Lung (tissue), 12 donors: ENCODE data around the gene PAX4. TPM values are rescaled to one million over a fixed set of nuclear protein-coding genes. Genes with fewer than 3 reads are reported as not detected.

Experiments used
- ATAC-seq: fragments of 200-7000 bp; cut with Tn5 transposase; one replicate; pipeline ENCODE4 v1.9.1; 2020; ENCODE audit warnings: moderate number of reproducible peaks; ENCODE audit not compliant: insufficient read depth, low FRiP score
- DNase-seq, 3 donors: peaks; one replicate each; pipeline ENCODE4 v3.0.0-alpha.2; 2013 to 2017
- H3K27ac ChIP-seq, 2 donors: one replicate each; pipeline ENCODE4 v1.5.1; 2013; ENCODE audit warnings: mild to moderate bottlenecking in 2 of 2, moderate library complexity in 2 of 2, control low read depth in 1 of 2, inconsistent platforms in 1 of 2, low read depth in 1 of 2, low read length in 1 of 2
- H3K27me3 ChIP-seq, 3 donors: one replicate each; pipeline ENCODE4 v1.5.1; 2013; ENCODE audit warnings: low read length in 2 of 3; ENCODE audit not compliant: control insufficient read depth in 3 of 3, insufficient read depth in 3 of 3
- H3K36me3 ChIP-seq, 4 donors: one replicate each; pipeline ENCODE4 v1.5.1; 2013; ENCODE audit warnings: low read length in 4 of 4, mild to moderate bottlenecking in 1 of 4, moderate library complexity in 1 of 4; ENCODE audit not compliant: control insufficient read depth in 4 of 4, insufficient read depth in 4 of 4
- H3K4me1 ChIP-seq, 5 donors: one replicate each; pipeline ENCODE4 v1.5.1; 2013; ENCODE audit warnings: low read length in 5 of 5, mild to moderate bottlenecking in 2 of 5, moderate library complexity in 1 of 5; ENCODE audit not compliant: control insufficient read depth in 5 of 5, insufficient read depth in 5 of 5
- H3K4me3 ChIP-seq: one replicate; pipeline ENCODE4 v1.5.1; 2013; ENCODE audit warnings: mild to moderate bottlenecking, control low read depth, moderate library complexity
- H3K9ac ChIP-seq, 2 donors: one replicate each; pipeline ENCODE4 v1.5.1; 2013; ENCODE audit warnings: low read length in 2 of 2, control low read depth in 1 of 2; ENCODE audit not compliant: insufficient read depth in 1 of 2
- H3K9me3 ChIP-seq, 4 donors: one replicate each; pipeline ENCODE4 v1.5.1; 2013; ENCODE audit warnings: low read length in 3 of 4, mild to moderate bottlenecking in 1 of 4, moderate library complexity in 1 of 4; ENCODE audit not compliant: control insufficient read depth in 4 of 4, insufficient read depth in 3 of 4
- WGBS, 2 donors: extraction: QIAGEN DNeasy Blood & Tissue Kit; methylation state at CpG; one replicate each; pipeline ENCODE4 v1.1.7; 2013; 5-methylcytosine and 5-hydroxymethylcytosine counted together
- polyA plus RNA-seq, 2 donors: library from polyadenylated mRNA; stranded (reverse); fragments of 200-250 nt; gene quantifications; one replicate each; pipeline ENCODE4 v1.2.1, GENCODE V29; 2013
- total RNA-seq, 2 donors: library from RNA; depleted of rRNA in 1 of 2; stranded (reverse); fragments of >200 nt in 1 of 2; gene quantifications; one replicate each; pipeline ENCODE4 v1.2.1, GENCODE V29; 2014 to 2021
- TF ChIP-seq, protein P1 (sequence below): IDR thresholded peaks from 2 replicates; pipeline ENCODE4 v1.5.1; 2012; ENCODE audit warnings: mild to moderate bottlenecking; ENCODE audit errors: control extremely low read depth, extremely low read depth
- donor health status: control.
- donor health status: control.
- donor health status: Bipolar disorder and iron deficiency.
- donor health status: healthy.
- donor health status: DM: yes; HTN: yes; CAD: no.

PAX4 gene
- total and polyA plus RNA-seq, 4 donors: not detected

DNA sequence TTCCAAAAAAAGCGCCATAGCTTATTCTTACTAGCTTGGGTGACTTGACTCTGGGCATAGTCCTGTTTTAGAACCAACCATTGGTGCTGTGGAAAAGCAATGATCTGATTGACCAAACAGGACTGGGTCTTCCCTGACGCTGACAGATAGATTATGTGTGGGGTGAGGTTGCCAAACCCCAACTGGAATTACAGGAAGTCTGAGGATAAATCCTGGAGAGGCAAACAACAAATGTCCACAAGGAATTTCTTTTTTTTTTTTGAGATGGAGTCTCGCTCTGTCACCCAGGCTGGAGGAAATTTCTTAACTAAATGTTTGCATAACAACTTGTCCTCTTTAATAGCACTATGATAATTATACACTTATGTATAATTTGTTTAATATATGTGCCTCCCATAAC is 51.7 kb downstream of the PAX4 start:
- DNase-seq: no peak
- H3K9me3 ChIP-seq: no peaks in the 10 kb centered on the region
- no peak overlapping the region for H3K9ac ChIP-seq
- no peak overlapping the region for H3K4me3 ChIP-seq
- H3K4me1 ChIP-seq: no peaks in the 10 kb centered on the region
- 65 to 68% methylated on average over 3 of the region's 3 CpGs for WGBS, 2 donors
- no peak for ATAC-seq
- no peak overlapping the region for H3K27ac ChIP-seq
- no peaks in the 10 kb centered on the region for H3K27me3 ChIP-seq
- no peaks in the 10 kb centered on the region for H3K36me3 ChIP-seq
- TF ChIP-seq, protein P1, sequence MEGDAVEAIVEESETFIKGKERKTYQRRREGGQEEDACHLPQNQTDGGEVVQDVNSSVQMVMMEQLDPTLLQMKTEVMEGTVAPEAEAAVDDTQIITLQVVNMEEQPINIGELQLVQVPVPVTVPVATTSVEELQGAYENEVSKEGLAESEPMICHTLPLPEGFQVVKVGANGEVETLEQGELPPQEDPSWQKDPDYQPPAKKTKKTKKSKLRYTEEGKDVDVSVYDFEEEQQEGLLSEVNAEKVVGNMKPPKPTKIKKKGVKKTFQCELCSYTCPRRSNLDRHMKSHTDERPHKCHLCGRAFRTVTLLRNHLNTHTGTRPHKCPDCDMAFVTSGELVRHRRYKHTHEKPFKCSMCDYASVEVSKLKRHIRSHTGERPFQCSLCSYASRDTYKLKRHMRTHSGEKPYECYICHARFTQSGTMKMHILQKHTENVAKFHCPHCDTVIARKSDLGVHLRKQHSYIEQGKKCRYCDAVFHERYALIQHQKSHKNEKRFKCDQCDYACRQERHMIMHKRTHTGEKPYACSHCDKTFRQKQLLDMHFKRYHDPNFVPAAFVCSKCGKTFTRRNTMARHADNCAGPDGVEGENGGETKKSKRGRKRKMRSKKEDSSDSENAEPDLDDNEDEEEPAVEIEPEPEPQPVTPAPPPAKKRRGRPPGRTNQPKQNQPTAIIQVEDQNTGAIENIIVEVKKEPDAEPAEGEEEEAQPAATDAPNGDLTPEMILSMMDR: no peak

Other genes with a start within 250 kb of the PAX4 start
- gene ZNF800, start 225.4 kb downstream of the PAX4 start, total RNA-seq: 10 to 100 TPM; 32.5 to 34.8 TPM
- 1 to 10 TPM; 7.7 to 8.7 TPM for gene ZNF800, start 225.4 kb downstream of the PAX4 start, polyA plus RNA-seq
- 10 to 100 TPM; 12.4 to 15.8 TPM for gene GCC1, start 32.5 kb downstream of the PAX4 start, total RNA-seq
- 10 to 100 TPM in 1 of 2 donors, 1 to 10 TPM in 1; 3.5 to 11.7 TPM for gene GCC1, start 32.5 kb downstream of the PAX4 start, polyA plus RNA-seq
- gene ARF5, start 29.7 kb downstream of the PAX4 start, total RNA-seq: 100 to 1,000 TPM; 115 to 127 TPM
- 100 to 1,000 TPM; 192 to 239 TPM for gene ARF5, start 29.7 kb downstream of the PAX4 start, polyA plus RNA-seq
- gene FSCN3, start 24.4 kb downstream of the PAX4 start, total RNA-seq: 1 to 10 TPM in 1 of 2 donors, not detected in 1; 1.6 TPM
- gene FSCN3, start 24.4 kb downstream of the PAX4 start, polyA plus RNA-seq: under 1 TPM; 0.27 to 0.51 TPM
- gene SND1, start 34.1 kb upstream of the PAX4 start, total RNA-seq: 100 to 1,000 TPM; 142 to 210 TPM
- 100 to 1,000 TPM in 1 of 2 donors, 10 to 100 TPM in 1; 94.5 to 132 TPM for gene SND1, start 34.1 kb upstream of the PAX4 start, polyA plus RNA-seq